ENCODE data around the gene TIGD2. TPM values are rescaled to one million over a fixed set of nuclear protein-coding genes. Genes with fewer than 3 reads are reported as not detected.
"Not testable (repeated sequence)": the region's sequence is repeated elsewhere in the genome, so short reads cannot be mapped to it uniquely, and the experiment has no call there.

The TIGD2 gene
- polyA plus RNA-seq, 4 donors, result 9.1 to 13.3 (median 11.3) TPM

DNA sequence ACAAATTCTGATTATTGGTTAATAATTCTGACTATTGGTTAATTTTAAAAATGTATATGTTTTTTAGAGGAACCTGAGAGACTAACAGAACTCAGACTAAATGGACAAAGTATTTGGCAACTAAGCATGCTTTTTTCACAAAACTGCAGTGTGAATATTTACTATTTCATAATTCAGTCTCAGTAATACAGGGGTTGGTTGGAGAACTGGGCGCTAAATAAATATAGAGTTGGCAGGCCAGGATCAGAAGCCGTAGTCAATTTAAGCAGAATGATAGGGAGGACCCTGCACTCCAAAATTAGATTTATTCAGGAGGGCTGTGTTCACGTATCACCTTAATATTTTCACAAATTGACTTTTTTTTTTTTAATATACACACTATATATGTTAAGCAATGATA is 5.8 kb downstream of the TIGD2 start:
- no peak for DNase-seq (ENCODE audit: low read depth in 4 of 4, low spot score in 2 of 4)

DNA sequence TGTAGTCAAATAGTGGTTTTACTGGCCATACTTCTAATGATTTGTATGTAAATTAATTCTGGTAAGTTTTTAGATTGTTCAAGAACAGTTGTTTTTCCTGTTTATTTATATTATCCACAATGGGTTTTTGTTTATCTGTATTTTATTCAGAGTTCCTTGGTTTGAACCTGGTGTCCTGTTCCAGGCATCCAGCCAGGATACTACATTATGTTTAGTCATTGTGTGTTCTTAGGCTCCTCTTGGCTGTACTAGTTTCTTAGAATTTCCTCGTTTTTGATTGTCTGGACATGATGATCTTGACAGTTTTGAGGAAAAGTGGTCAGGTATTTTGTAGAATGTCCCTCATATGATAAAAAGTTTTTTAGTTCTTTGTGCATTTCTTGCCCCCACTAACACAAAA is 7.8 kb downstream of the TIGD2 start:
- DNase-seq (ENCODE audit: low read depth in 4 of 4, low spot score in 2 of 4), result no peak

- no peak for DNase-seq (ENCODE audit: low read depth in 4 of 4, low spot score in 2 of 4)
Measured at GRCh38 chr4:89119836-89120235, 8.5 kb downstream of the TIGD2 start.

GRCh38 chr4:89121387-89122068 is 10.2 kb downstream of the TIGD2 start:
- no peak for DNase-seq (ENCODE audit: low read depth in 4 of 4, low spot score in 2 of 4)

- no peak for DNase-seq (ENCODE audit: low read depth in 4 of 4, low spot score in 2 of 4)
Measured at GRCh38 chr4:89123451-89123851, 12.1 kb downstream of the TIGD2 start.

- DNase-seq (ENCODE audit: low read depth in 4 of 4, low spot score in 2 of 4), result no peak
Measured at GRCh38 chr4:89125901-89126782, 14.8 kb downstream of the TIGD2 start.

GRCh38 chr4:89129080-89129640 is 17.8 kb downstream of the TIGD2 start:
- no peak for DNase-seq (ENCODE audit: low read depth in 4 of 4, low spot score in 2 of 4)

GRCh38 chr4:89134775-89135319 is 23.5 kb downstream of the TIGD2 start:
- no peak for DNase-seq (ENCODE audit: low read depth in 4 of 4, low spot score in 2 of 4)

DNA sequence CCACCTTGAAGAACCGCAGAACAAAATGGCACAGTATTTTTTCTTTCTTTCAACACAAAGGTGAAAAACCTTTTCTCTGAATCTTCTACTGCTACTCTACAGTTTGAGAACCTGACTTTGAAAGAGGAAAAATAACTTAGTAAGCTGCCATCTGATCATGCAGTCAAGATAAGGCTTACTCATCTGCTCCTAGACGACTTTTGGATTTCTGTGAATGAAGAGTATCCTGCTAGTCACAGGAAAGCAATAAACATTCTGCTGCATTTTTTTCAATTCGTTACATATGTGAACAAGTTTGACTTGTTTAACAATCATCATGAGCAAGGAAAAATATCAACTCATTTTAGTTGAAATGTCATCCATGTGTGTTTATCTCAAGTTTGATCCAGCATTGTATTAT is 25.2 kb downstream of the TIGD2 start:
- no peak for DNase-seq (ENCODE audit: low read depth in 4 of 4, low spot score in 2 of 4)

DNA sequence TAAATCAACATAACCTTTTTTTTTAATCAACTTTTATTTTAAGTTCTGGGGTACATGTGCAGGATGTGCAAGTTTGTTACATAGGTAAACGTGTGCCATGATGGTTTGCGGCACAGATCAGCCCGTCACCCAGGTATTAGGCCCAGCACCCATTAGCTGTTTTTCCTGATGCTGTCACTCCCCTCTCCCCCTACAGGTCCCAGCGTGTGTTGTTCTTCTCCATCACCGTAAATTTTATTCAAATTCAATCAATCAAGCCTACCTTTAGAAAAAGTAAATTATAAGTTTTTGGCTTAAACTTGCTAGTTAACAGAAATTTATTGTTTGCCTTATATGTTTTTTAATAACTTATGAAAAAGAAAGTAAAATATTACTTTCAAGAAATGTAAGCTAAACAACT is 25.9 kb downstream of the TIGD2 start:
- DNase-seq (ENCODE audit: low read depth in 4 of 4, low spot score in 2 of 4), result no peak

GRCh38 chr4:89137695-89138094 is 26.4 kb downstream of the TIGD2 start:
- no peak for DNase-seq (ENCODE audit: low read depth in 4 of 4, low spot score in 2 of 4)

DNA sequence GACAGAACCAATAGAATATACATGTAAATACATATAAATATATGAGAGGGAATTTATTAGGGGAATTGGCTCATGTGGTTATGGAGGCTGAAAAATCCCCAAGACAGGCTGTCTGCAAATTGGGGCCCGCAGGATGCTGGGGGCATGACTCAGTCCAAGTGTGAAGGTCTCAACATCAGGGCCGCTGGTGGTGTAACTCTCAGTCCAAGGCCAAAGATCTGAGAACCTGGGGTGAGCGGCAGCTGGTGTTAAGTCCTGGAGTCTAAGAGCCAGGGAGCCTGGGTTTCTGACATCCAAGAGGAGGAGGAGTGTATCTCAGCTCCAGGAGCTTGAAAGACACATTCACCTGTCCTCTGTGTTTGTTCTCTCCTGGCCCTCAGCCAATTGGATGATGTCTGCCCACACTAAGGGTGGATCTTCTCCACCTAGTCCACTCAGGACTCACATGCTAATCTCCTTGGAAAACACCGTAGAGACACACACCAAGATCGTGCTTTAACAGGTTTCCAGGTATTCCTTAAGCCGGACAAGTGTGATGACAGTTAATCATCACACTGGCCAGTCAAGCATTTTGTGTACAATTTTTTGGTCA is 28.9 kb downstream of the TIGD2 start:
- no peak for DNase-seq (ENCODE audit: low read depth in 4 of 4, low spot score in 2 of 4)

- no peak for DNase-seq (ENCODE audit: low read depth in 4 of 4, low spot score in 2 of 4)
Measured at GRCh38 chr4:89142691-89143669, 31.6 kb downstream of the TIGD2 start.

GRCh38 chr4:89144652-89145051 is 33.3 kb downstream of the TIGD2 start:
- not testable (repeated sequence) for DNase-seq (ENCODE audit: low read depth in 4 of 4, low spot score in 2 of 4)

DNA sequence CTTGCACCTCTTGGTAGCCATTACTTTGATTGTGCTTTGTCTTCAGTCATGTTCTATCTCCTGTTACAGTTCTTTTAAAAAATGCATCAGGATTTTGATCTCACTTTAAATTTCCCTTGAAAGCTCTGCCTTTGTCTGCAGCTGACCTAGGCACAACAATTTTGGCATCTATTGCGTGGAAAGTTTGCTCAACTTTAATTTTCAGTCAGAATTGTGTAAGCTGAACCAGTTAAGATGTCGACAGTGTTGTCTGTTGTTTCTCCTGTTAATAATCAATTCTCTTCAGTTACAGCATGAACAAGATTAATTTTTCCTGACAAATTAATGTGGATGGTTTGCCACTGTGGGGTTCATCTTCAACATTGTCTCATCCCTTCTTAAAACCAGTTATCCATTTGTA is 34.9 kb downstream of the TIGD2 start:
- no peak for DNase-seq (ENCODE audit: low read depth in 4 of 4, low spot score in 2 of 4)

DNA sequence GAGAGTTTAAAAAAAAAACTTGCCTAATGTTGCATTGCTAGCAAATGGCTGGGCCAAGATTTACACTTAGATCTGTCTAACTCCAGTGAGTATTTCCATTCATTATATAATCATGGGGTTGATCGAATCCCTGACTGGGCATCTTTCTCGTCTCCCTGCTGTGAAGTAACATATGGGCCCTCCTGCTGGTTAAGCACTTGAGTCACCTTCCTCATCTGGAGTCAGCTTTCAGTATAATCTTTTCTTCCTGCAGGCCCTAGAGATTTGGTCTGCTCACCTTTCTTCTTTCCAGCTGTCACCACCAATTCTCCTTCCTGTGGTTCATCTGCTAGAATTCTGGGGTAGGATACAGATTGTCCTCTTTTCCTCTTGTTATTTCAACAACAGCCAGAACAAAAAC is 41.6 kb downstream of the TIGD2 start:
- no peak for DNase-seq (ENCODE audit: low read depth in 4 of 4, low spot score in 2 of 4)

GRCh38 chr4:89156174-89156914 is 45.0 kb downstream of the TIGD2 start:
- DNase-seq (ENCODE audit: low read depth in 4 of 4, low spot score in 2 of 4), result no peak

GRCh38 chr4:89157488-89158024 is 46.2 kb downstream of the TIGD2 start:
- DNase-seq (ENCODE audit: low read depth in 4 of 4, low spot score in 2 of 4), result no peak
